ENCODE data around the gene SDC4.
A peak's percentile ranks its signal among the peaks of the same experiment; 100 is the strongest.

The SDC4 gene

DNA sequence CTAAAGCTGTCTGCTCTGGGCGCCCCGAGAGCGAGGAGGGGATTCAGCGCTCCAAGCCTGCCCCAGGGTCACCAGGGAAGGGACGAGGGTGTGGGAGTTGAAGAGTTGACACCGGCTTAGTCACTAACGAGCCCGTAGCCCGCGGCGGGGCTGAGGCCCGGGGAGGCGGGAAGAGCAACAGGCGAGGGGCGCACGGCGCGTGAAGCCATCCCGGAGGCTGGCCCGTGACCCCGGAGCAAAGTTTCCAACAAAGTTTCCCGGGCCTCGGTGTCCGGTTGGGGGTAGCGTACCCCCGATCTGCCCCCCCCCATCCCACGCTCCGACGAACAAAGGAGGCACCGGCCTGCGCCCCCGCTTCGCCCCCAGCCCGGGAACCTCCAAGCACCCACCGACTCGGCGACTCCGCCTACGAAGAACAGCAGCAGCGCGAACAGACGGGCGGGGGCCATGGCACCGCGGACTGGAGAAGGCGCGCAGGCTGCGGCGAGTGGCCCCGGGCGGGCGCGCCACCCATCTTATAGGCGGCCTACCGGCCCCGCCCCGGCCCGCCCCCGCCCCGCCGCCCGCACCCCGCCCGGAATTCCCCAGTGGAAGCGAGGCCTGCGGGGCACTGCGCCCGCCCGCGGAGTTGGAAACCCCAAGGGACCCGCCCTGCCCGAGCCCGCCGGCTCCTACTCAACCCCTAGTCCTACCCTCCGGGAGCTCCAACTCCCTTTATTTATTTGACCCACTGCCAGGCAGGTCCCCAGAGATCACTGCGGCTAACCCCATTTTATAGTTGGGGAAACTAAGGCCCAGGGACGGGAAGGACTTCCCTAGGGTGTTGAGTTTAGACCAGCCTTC, at the start of gene SDC4:
Gene SDC4, minus strand, starts transcription at position 489 of the 843 bp plus-strand sequence. Its CDS starts 40 bp downstream, at position 449.
- peak within 1 kb of the TSS; percentile 61 for H3K9ac ChIP-seq (ENCODE audit: low read depth, low read length)
- peak within 1 kb of the TSS; percentile 57 for H3K27ac ChIP-seq (ENCODE audit: low read depth, low read length)
- H3K4me3 ChIP-seq (ENCODE audit: low read depth, low read length) = peak within 1 kb of the TSS; percentile 88
- no peaks in the 10 kb centered on the region for H3K9me3 ChIP-seq (ENCODE audit: control insufficient read depth, insufficient read depth, low read length)
- H3K36me3 ChIP-seq (ENCODE audit: control insufficient read depth, insufficient read depth, low read length) = no peaks in the 10 kb centered on the region
- no peaks in the 10 kb centered on the region for H3K27me3 ChIP-seq (ENCODE audit: control insufficient read depth, insufficient read depth, low read length)
- H3K4me1 ChIP-seq (ENCODE audit: control insufficient read depth, insufficient read depth, low read length) = peaks cover 49% of the 10 kb centered on the region

DNA sequence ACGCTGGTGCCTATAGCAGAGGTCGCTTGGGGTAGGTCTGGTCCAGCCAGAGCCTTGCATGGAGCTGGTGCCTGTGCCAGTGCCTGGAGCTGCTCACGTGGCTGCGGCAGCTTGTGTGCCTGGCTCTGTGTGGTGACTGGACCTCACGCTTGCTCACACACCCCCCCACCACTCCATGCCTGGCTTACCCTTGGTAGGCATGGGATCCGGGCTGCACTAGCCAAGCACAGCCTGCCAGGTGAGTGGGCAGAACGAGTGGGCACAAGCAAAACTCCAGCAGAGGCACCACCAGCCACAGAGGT, 46.8 kb upstream of the SDC4 start:
- no peak overlapping the region for H3K4me3 ChIP-seq (ENCODE audit: low read depth, low read length)
- no peaks in the 10 kb centered on the region; the same call in 1 of the 2 replicates for H3K9me3 ChIP-seq (ENCODE audit: control insufficient read depth, insufficient read depth, low read length)
- no peak overlapping the region for H3K27ac ChIP-seq (ENCODE audit: low read depth, low read length)
- H3K4me1 ChIP-seq (ENCODE audit: control insufficient read depth, insufficient read depth, low read length) = no peaks in the 10 kb centered on the region
- H3K36me3 ChIP-seq (ENCODE audit: control insufficient read depth, insufficient read depth, low read length) = no peaks in the 10 kb centered on the region
- H3K27me3 ChIP-seq (ENCODE audit: control insufficient read depth, insufficient read depth, low read length) = no peaks in the 10 kb centered on the region
- H3K9ac ChIP-seq (ENCODE audit: low read depth, low read length) = no peak overlapping the region

DNA sequence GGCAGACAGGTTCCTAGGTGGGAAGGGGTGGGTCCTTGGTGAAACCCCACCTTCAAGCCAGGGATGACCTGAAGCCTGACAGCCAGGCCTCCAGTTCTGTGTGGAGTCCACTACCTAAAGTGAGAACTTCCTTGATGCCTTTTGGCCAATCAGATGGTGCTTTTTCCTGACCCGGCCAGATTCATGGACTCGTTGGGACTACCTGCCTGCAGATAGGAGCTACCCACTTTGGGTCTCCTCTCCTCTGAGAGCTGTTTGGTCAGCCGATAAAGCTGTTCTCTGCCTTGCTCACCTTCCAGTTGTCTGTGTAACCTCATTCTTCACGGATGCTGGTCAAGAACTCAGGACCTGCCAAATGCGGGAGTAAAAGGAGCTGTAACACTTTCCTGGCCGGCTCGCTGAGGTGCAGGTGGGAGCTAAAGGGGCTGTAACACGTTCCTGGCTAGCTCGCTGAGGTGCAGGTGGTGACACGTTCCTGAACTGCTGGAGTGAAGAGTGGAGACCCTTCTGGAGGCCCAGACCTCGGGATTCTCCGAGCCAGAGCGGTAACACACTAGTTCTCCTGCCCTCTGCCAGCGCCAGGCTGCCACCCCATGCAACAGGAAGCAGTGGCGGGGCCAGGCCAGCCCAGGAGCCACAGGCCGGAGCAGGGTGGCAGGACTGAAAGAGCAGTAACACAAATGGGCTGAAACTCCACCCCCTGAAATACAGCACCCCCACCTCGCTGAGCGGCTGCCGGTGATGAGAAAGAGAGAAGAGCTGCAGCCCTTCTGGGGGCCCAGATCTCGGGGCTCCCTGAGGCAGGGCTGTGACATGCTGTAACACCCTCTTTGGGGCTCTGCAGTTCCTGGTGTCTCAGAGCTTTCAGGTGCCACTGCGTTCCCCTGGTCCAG, 46.2 kb upstream of the SDC4 start:
- Histone ChIP-seq H3K27me3 (ENCODE audit: control insufficient read depth, insufficient read depth, low read length) (no peaks in the 10 kb centered on the region), H3K9me3 (ENCODE audit: control insufficient read depth, insufficient read depth, low read length) (no peaks in the 10 kb centered on the region; the same call in 1 of the 2 replicates), H3K9ac (ENCODE audit: low read depth, low read length) (no peak overlapping the region), H3K27ac (ENCODE audit: low read depth, low read length) (no peak overlapping the region), H3K4me1 (ENCODE audit: control insufficient read depth, insufficient read depth, low read length) (no peaks in the 10 kb centered on the region), H3K4me3 (ENCODE audit: low read depth, low read length) (no peak overlapping the region), H3K36me3 (ENCODE audit: control insufficient read depth, insufficient read depth, low read length) (no peaks in the 10 kb centered on the region)

- Histone ChIP-seq H3K4me1 (ENCODE audit: control insufficient read depth, insufficient read depth, low read length) (no peaks in the 10 kb centered on the region), H3K36me3 (ENCODE audit: control insufficient read depth, insufficient read depth, low read length) (no peaks in the 10 kb centered on the region), H3K9me3 (ENCODE audit: control insufficient read depth, insufficient read depth, low read length) (no peaks in the 10 kb centered on the region), H3K9ac (ENCODE audit: low read depth, low read length) (no peak overlapping the region), H3K27ac (ENCODE audit: low read depth, low read length) (no peak overlapping the region), H3K4me3 (ENCODE audit: low read depth, low read length) (no peak overlapping the region), H3K27me3 (ENCODE audit: control insufficient read depth, insufficient read depth, low read length) (no peaks in the 10 kb centered on the region)
Measured at GRCh38 chr20:45392733-45393132, 44.5 kb upstream of the SDC4 start.

DNA sequence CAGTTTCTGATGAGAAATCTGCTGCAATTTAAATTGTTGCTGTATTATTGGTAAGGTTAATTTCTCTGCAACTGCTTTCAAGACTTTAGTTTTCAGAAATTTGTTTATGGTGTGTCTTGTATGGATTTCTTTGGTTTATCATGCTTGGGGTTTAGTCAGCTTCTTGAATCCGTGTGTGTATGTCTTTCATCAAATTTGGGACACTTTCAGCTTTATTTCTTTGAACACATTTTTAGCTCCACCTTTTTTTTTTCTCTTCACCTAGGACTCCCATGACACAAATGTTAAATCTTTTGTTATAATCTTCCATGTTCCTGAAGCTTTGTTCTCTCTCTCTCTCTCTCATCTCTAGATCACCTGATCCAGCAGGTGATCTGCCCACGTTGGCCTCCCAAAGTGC, 43.3 kb upstream of the SDC4 start:
- H3K9ac ChIP-seq (ENCODE audit: low read depth, low read length) = no peak overlapping the region
- H3K27me3 ChIP-seq (ENCODE audit: control insufficient read depth, insufficient read depth, low read length) = no peaks in the 10 kb centered on the region
- no peaks in the 10 kb centered on the region for H3K36me3 ChIP-seq (ENCODE audit: control insufficient read depth, insufficient read depth, low read length)
- H3K9me3 ChIP-seq (ENCODE audit: control insufficient read depth, insufficient read depth, low read length) = no peaks in the 10 kb centered on the region
- H3K4me3 ChIP-seq (ENCODE audit: low read depth, low read length) = no peak overlapping the region
- no peaks in the 10 kb centered on the region for H3K4me1 ChIP-seq (ENCODE audit: control insufficient read depth, insufficient read depth, low read length)
- no peak overlapping the region for H3K27ac ChIP-seq (ENCODE audit: low read depth, low read length)

DNA sequence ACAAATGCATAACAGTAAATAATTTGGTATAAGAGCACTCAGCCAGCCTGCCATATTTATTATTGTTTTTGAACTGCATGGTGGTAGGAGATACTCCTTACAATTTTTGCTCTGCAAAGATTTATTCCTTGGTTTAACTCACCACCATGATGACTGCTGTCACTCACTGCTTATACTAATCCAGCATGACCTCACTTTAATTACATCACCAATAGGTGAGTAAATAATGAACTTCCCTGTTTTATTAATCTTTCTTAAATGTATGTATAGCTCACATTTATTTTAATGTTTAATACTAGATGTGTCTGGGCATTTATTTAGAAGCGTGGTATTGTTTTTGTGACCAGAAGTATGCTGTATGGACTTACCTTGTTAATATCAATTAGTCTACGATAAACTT, 42.7 kb upstream of the SDC4 start:
- Histone ChIP-seq H3K27me3 (ENCODE audit: control insufficient read depth, insufficient read depth, low read length) (no peaks in the 10 kb centered on the region), H3K27ac (ENCODE audit: low read depth, low read length) (no peak overlapping the region), H3K4me1 (ENCODE audit: control insufficient read depth, insufficient read depth, low read length) (no peaks in the 10 kb centered on the region), H3K9me3 (ENCODE audit: control insufficient read depth, insufficient read depth, low read length) (no peaks in the 10 kb centered on the region), H3K4me3 (ENCODE audit: low read depth, low read length) (no peak overlapping the region), H3K36me3 (ENCODE audit: control insufficient read depth, insufficient read depth, low read length) (no peaks in the 10 kb centered on the region), H3K9ac (ENCODE audit: low read depth, low read length) (no peak overlapping the region)

DNA sequence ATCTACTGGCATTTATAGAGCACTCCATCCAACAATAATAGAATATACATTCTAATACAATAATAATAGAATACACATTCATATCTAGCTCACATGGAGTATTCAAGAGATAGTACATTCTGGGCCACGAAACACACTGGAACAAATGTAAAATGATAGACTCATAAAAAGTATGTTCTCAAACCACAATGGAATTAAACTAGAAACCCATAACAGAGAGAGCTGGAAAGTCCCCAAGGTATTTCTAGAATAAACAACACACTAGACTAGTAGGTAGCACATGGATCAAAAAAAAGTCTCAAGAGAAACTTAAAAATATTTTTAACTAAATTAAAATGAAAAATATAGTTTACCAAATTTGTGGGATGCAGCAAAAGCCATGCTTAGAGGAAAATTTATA, 39.0 kb upstream of the SDC4 start:
- Histone ChIP-seq H3K9me3 (ENCODE audit: control insufficient read depth, insufficient read depth, low read length) (no peaks in the 10 kb centered on the region), H3K4me1 (ENCODE audit: control insufficient read depth, insufficient read depth, low read length) (no peaks in the 10 kb centered on the region), H3K4me3 (ENCODE audit: low read depth, low read length) (no peak overlapping the region), H3K27ac (ENCODE audit: low read depth, low read length) (no peak overlapping the region), H3K27me3 (ENCODE audit: control insufficient read depth, insufficient read depth, low read length) (no peaks in the 10 kb centered on the region), H3K36me3 (ENCODE audit: control insufficient read depth, insufficient read depth, low read length) (no peaks in the 10 kb centered on the region), H3K9ac (ENCODE audit: low read depth, low read length) (no peak overlapping the region)

DNA sequence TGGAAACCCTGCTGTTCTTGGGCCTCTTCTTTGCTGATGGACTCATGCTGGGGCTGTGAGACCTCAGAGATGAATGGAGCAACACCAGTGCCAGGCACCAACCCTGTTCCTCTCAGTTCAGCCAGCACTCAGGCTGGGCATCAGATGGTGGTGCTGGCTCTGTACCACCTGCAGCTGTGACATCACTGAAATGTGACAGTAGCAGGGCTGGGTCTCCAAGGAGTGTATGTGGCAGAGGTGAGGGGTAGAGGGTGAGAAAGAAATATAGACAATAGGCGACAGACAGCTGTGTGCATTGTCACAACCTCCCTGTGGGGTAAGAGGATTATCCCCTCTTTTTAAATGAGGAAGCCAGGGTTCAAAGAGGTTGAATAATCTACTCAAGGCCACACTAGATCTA, 30.0 kb upstream of the SDC4 start, which contains the start of gene TP53TG5:
Gene TP53TG5, minus strand, starts transcription at position 135 of the 400 bp plus-strand sequence. Its CDS starts 89 bp downstream, at position 46.
- Histone ChIP-seq H3K4me1 (ENCODE audit: control insufficient read depth, insufficient read depth, low read length) (peaks cover 9% of the 10 kb centered on the region), H3K36me3 (ENCODE audit: control insufficient read depth, insufficient read depth, low read length) (no peaks in the 10 kb centered on the region), H3K9ac (ENCODE audit: low read depth, low read length) (no peak within 1 kb of the TSS), H3K4me3 (ENCODE audit: low read depth, low read length) (no peak within 1 kb of the TSS), H3K27ac (ENCODE audit: low read depth, low read length) (no peak within 1 kb of the TSS), H3K9me3 (ENCODE audit: control insufficient read depth, insufficient read depth, low read length) (no peaks in the 10 kb centered on the region), H3K27me3 (ENCODE audit: control insufficient read depth, insufficient read depth, low read length) (peaks cover 3% of the 10 kb centered on the region)

DNA sequence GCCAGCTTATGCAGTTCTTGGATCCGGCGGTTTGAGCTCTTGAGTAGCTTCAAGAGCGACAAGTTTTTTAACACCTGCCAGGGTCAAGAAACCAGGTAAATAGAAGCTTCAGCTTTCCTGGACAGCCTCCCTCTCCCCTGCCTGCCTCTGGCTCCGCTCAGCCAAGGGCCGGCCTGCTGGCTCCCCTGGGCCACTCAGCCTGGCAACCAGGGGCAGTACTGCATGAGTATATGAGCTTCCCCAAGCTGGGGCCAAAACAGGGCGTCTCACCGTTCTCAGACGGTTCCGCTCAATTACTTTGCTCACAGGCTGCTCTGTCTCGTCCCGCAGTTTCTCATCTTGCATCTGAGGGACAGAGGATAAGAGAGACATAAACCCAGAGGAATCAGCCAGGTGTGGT, 29.0 kb upstream of the SDC4 start:
- H3K9me3 ChIP-seq (ENCODE audit: control insufficient read depth, insufficient read depth, low read length) = no peaks in the 10 kb centered on the region

DNA sequence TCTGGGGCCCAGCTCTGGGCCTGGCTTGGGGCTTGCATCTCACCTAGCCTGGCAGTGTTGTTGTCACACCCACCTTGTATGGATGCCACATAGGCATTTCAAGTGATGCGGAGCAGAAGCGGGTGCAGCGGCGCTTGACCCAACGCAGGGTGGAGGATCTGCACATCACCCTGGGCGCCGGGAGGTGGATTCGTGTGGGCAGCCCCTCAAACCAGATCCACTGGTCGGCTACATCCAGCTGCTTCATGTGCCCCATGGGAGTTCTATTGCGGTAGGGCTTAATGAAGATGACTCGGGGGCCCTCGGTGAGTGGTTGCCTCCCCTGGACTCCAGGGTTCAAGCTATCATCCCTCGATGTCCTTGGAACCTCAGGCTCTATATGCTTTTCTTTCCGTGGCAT, 26.7 kb upstream of the SDC4 start:
- H3K27ac ChIP-seq (ENCODE audit: low read depth, low read length) = no peak overlapping the region
- no peak overlapping the region for H3K4me3 ChIP-seq (ENCODE audit: low read depth, low read length)
- peaks cover 6% of the 10 kb centered on the region for H3K4me1 ChIP-seq (ENCODE audit: control insufficient read depth, insufficient read depth, low read length)
- peaks cover 7% of the 10 kb centered on the region for H3K27me3 ChIP-seq (ENCODE audit: control insufficient read depth, insufficient read depth, low read length)
- H3K9ac ChIP-seq (ENCODE audit: low read depth, low read length) = no peak overlapping the region
- no peaks in the 10 kb centered on the region for H3K9me3 ChIP-seq (ENCODE audit: control insufficient read depth, insufficient read depth, low read length)
- no peaks in the 10 kb centered on the region for H3K36me3 ChIP-seq (ENCODE audit: control insufficient read depth, insufficient read depth, low read length)

More for the DNA sequence above, 29.0 kb upstream of the SDC4 start:
- H3K4me1 ChIP-seq (ENCODE audit: control insufficient read depth, insufficient read depth, low read length) = peaks cover 11% of the 10 kb centered on the region
- no peak overlapping the region for H3K9ac ChIP-seq (ENCODE audit: low read depth, low read length)
- H3K36me3 ChIP-seq (ENCODE audit: control insufficient read depth, insufficient read depth, low read length) = no peaks in the 10 kb centered on the region
- peaks cover 7% of the 10 kb centered on the region for H3K27me3 ChIP-seq (ENCODE audit: control insufficient read depth, insufficient read depth, low read length)
- H3K4me3 ChIP-seq (ENCODE audit: low read depth, low read length) = no peak overlapping the region
- no peak overlapping the region for H3K27ac ChIP-seq (ENCODE audit: low read depth, low read length)

DNA sequence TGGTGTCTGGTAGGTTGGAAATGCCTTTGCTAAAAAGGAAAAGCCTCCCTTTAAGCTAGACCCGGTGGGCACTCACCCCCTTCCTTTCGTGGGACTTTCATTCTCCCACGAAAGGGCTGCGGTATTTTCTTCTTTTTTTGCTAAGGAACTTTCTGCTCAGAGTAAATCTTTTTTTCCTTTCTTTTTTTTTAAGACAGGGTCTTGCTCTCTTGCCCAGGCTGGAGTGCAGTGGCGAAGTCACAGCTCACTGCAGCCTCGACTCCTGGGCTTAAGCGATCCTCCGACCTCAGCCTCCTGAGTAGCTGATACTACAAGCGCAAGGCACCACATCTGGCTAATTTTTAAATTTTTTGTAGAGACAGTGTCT, 25.9 kb upstream of the SDC4 start:
- Histone ChIP-seq H3K36me3 (ENCODE audit: control insufficient read depth, insufficient read depth, low read length) (no peaks in the 10 kb centered on the region), H3K27me3 (ENCODE audit: control insufficient read depth, insufficient read depth, low read length) (peaks cover 7% of the 10 kb centered on the region), H3K9me3 (ENCODE audit: control insufficient read depth, insufficient read depth, low read length) (no peaks in the 10 kb centered on the region), H3K4me3 (ENCODE audit: low read depth, low read length) (no peak overlapping the region), H3K27ac (ENCODE audit: low read depth, low read length) (no peak overlapping the region), H3K4me1 (ENCODE audit: control insufficient read depth, insufficient read depth, low read length) (peaks cover 4% of the 10 kb centered on the region), H3K9ac (ENCODE audit: low read depth, low read length) (no peak overlapping the region)
